GM23338 (cell line): ENCODE data around the gene PYM1. TPM values are rescaled to one million over a fixed set of nuclear protein-coding genes. Genes with fewer than 3 reads are reported as not detected.

Source experiments
- ATAC-seq: fragments of 200-7000 bp; cut with Tn5 transposase; 3 replicates; pipeline ENCODE4 v1.9.1; 2020
- DNase-seq: peaks from one replicate; pipeline ENCODE4 v3.0.0-alpha.2; 2015; ENCODE audit warnings: low spot score
- H2AFZ ChIP-seq: fragments of 200-600 bp; sonication (generic); 2 replicates; pipeline ENCODE4 v1.8.0; 2016; ENCODE audit warnings: antibody characterized with exemption, mild to moderate bottlenecking, moderate library complexity
- H3F3A ChIP-seq: fragments of 200-600 bp; sonication (generic); replicated peaks from 2 replicates; pipeline ENCODE4 v1.8.0; 2017; ENCODE audit warnings: antibody characterized with exemption, mixed run types, low read depth
- H3K27ac ChIP-seq: fragments of 200-600 bp; sonication (generic); 2 replicates; pipeline ENCODE4 v1.6.1; 2016; ENCODE audit warnings: low read depth
- H3K27me3 ChIP-seq: fragments of 200-600 bp; sonication (generic); 2 replicates; pipeline ENCODE4 v1.8.0; 2016; ENCODE audit warnings: mild to moderate bottlenecking, mixed run types, moderate library complexity; ENCODE audit not compliant: insufficient read depth
- H3K36me3 ChIP-seq: fragments of 200-600 bp; sonication (generic); 2 replicates; pipeline ENCODE4 v1.8.0; 2016; ENCODE audit warnings: mild to moderate bottlenecking; ENCODE audit not compliant: insufficient read depth
- H3K4me1 ChIP-seq: fragments of 200-600 bp; sonication (generic); 2 replicates; pipeline ENCODE4 v1.8.0; 2016; ENCODE audit warnings: mild to moderate bottlenecking, moderate library complexity; ENCODE audit not compliant: insufficient read depth
- H3K4me2 ChIP-seq: fragments of 200-600 bp; sonication (generic); 2 replicates; pipeline ENCODE4 v1.7.1; 2017; ENCODE audit warnings: mixed run types
- H3K4me3 ChIP-seq: fragments of 200-600 bp; sonication (generic); 2 replicates; pipeline ENCODE4 v1.6.1; 2016; ENCODE audit warnings: mixed run types
- H3K79me2 ChIP-seq: fragments of 200-600 bp; sonication (generic); replicated peaks from 2 replicates; pipeline ENCODE4 v1.8.0; 2017; ENCODE audit warnings: mild to moderate bottlenecking; ENCODE audit not compliant: insufficient read depth
- H3K9me2 ChIP-seq: fragments of 200-600 bp; sonication (generic); 2 replicates; pipeline ENCODE4 v1.8.0; 2017; ENCODE audit not compliant: insufficient read depth
- H4K20me1 ChIP-seq: fragments of 200-600 bp; sonication (generic); replicated peaks from 2 replicates; pipeline ENCODE4 v1.8.0; 2017; ENCODE audit warnings: mild to moderate bottlenecking; ENCODE audit not compliant: insufficient read depth
- H3K27ac Mint-ChIP-seq: 2 replicates; pipeline ENCODE4 v1.8.0; 2020; ENCODE audit warnings: inconsistent platforms, mild to moderate bottlenecking, moderate library complexity, mixed read lengths
- H3K27me3 Mint-ChIP-seq: 3 replicates; pipeline ENCODE4 v1.8.0; 2022; ENCODE audit warnings: low read depth, mild to moderate bottlenecking, moderate library complexity, mixed read lengths, inconsistent platforms; ENCODE audit not compliant: insufficient read depth, poor library complexity
- H3K36me3 Mint-ChIP-seq: 3 replicates; pipeline ENCODE4 v1.8.0; 2021; ENCODE audit warnings: low read depth, mild to moderate bottlenecking, inconsistent platforms, moderate library complexity, mixed read lengths
- H3K4me1 Mint-ChIP-seq: 3 replicates; pipeline ENCODE4 v1.8.0; 2020; ENCODE audit warnings: mild to moderate bottlenecking, inconsistent platforms, mixed read lengths
- H3K4me3 Mint-ChIP-seq: 3 replicates; pipeline ENCODE4 v1.8.0; 2021; ENCODE audit warnings: moderate library complexity, mild to moderate bottlenecking, inconsistent platforms, mixed read lengths
- H3K9me3 Mint-ChIP-seq: 3 replicates; pipeline ENCODE4 v1.8.0; 2020; ENCODE audit warnings: moderate library complexity, mild to moderate bottlenecking, inconsistent platforms, mixed read lengths
- CREB1 ChIP-seq: fragments of 250-450 bp; sonication (Bioruptor Pico); IDR thresholded peaks from 2 replicates; pipeline ENCODE4 v1.5.0; 2020; ENCODE audit warnings: low read depth, mild to moderate bottlenecking, moderate library complexity
- CTCF ChIP-seq, 2 experiments: fragments of 200-600 bp in 1 of 2; sonication (generic) in 1 of 2; conservative IDR thresholded peaks; 2 replicates each; pipeline versions ENCODE4 v1.5.1 to v1.6.1; 2016 to 2017; ENCODE audit warnings: antibody characterized with exemption in 2 of 2, low read depth in 2 of 2, mild to moderate bottlenecking in 2 of 2, moderate library complexity in 1 of 2
- ETS1 ChIP-seq: IDR thresholded peaks from 2 replicates; pipeline ENCODE4 v1.6.1; 2016; ENCODE audit warnings: antibody characterized with exemption
- EZH2 ChIP-seq: fragments of 200-600 bp; sonication (generic); IDR thresholded peaks from one replicate; pipeline ENCODE4 v1.8.0; 2017; ENCODE audit warnings: antibody characterized with exemption, mild to moderate bottlenecking, low read depth; ENCODE audit not compliant: unreplicated experiment
- EZH2phosphoT487 ChIP-seq: fragments of 200-600 bp; sonication (generic); IDR thresholded peaks from one replicate; pipeline ENCODE4 v1.8.1; 2018; ENCODE audit warnings: antibody characterized with exemption; ENCODE audit not compliant: unreplicated experiment
- JUNB ChIP-seq: IDR thresholded peaks from one replicate; pipeline ENCODE4 v1.6.1; 2016; ENCODE audit warnings: antibody characterized with exemption; ENCODE audit not compliant: unreplicated experiment
- NANOG ChIP-seq: IDR thresholded peaks from 2 replicates; pipeline ENCODE4 v1.6.1; 2016; ENCODE audit warnings: antibody characterized with exemption, borderline replicate concordance
- POLR2AphosphoS5 ChIP-seq: IDR thresholded peaks from 2 replicates; pipeline ENCODE4 v1.6.1; 2016; ENCODE audit warnings: antibody characterized with exemption, low read depth
- REST ChIP-seq: IDR thresholded peaks from one replicate; pipeline ENCODE4 v1.6.1; 2018; ENCODE audit warnings: antibody characterized with exemption; ENCODE audit not compliant: unreplicated experiment
- STAT1 ChIP-seq: IDR thresholded peaks from one replicate; pipeline ENCODE4 v1.6.1; 2016; ENCODE audit warnings: antibody characterized with exemption; ENCODE audit not compliant: unreplicated experiment
- ZNF114 ChIP-seq: fragments of 250-450 bp; sonication (Bioruptor Pico); IDR thresholded peaks from 2 replicates; pipeline ENCODE4 v1.5.0; 2020; ENCODE audit warnings: mild to moderate bottlenecking, moderate library complexity
- ZNF462 ChIP-seq: fragments of 250-450 bp; sonication (Bioruptor Pico); IDR thresholded peaks from 2 replicates; pipeline ENCODE4 v1.5.0; 2020; ENCODE audit warnings: mild to moderate bottlenecking, moderate library complexity
- polyA plus RNA-seq: library from polyadenylated mRNA; unstranded; fragments of >200 nt; fragmentation: Nextera tagmentation; extraction: Ambion mirVana; gene quantifications from 2 replicates; pipeline ENCODE4 v1.2.1, GENCODE V29; 2016
- total RNA-seq: library from RNA; depleted of rRNA; stranded (reverse); fragments of >200 nt; shearing (Covaris generic); gene quantifications from 2 replicates; pipeline ENCODE4 v1.2.3, GENCODE V29; 2014

Gene PYM1
- total and polyA plus RNA-seq, 2 experiments from 2014 or later: 70.2 to 150 TPM

DNA sequence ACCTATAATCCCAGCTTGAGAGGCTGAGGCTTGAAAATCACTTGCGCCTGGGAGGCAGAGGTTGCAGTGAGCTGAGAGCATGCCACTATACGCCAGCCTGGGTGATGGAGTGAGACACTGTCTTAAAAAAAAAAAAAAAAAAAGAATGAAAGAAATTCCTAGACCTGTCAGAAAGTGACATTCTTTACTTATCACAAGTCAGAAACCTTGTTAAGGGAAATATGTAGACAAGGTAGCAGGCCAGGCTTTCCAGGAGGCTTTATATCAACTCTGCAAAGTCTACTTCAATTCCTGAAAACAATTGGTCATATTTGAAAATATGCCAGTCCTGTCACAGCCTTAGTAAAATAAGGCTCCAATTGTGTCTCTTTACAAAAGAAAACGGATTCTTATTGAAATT lies 65.8 kb downstream of the PYM1 start (continued):
- no peak for TF ChIP-seq ZNF462 (CRISPR knock-in tag)
- TF ChIP-seq EZH2phosphoT487: no peak
- no peak for TF ChIP-seq NANOG
- no peak for TF ChIP-seq CREB1 (CRISPR knock-in tag)
- no peak for TF ChIP-seq JUNB
- TF ChIP-seq STAT1: no peak
- TF ChIP-seq POLR2AphosphoS5: no peak
- no peak for TF ChIP-seq EZH2
- no peak for TF ChIP-seq ZNF114

- no peaks in the 10 kb centered on the region for H3K4me1 ChIP-seq
- Mint-ChIP-seq H3K4me1 (no peaks in the 10 kb centered on the region), H3K27me3 (no peaks in the 10 kb centered on the region), H3K9me3 (peaks cover 9% of the 10 kb centered on the region; the same call in 2 of the 3 replicates), H3K27ac (no peak overlapping the region), H3K36me3 (0 out of 3 replicates have a peak, but pooled peaks cover 3% of the 10 kb centered on the region), H3K4me3 (no peak overlapping the region)
- no peaks in the 10 kb centered on the region for H4K20me1 ChIP-seq
- ATAC-seq: no peak
- no peaks in the 10 kb centered on the region for H3K27me3 ChIP-seq
- H3K4me2 ChIP-seq: no peak overlapping the region
- H3K4me3 ChIP-seq: no peak overlapping the region
- DNase-seq: no peak
- H3K79me2 ChIP-seq: no peaks in the 10 kb centered on the region
- no peaks in the 10 kb centered on the region for H3F3A ChIP-seq
- no peaks in the 10 kb centered on the region for H3K36me3 ChIP-seq
- H2AFZ ChIP-seq: no peak overlapping the region
- no peaks in the 10 kb centered on the region for H3K9me2 ChIP-seq
- H3K27ac ChIP-seq: no peak overlapping the region
- no peak for TF ChIP-seq EZH2
- TF ChIP-seq JUNB: no peak
- TF ChIP-seq ETS1: no peak
- TF ChIP-seq NANOG: no peak
- TF ChIP-seq REST: no peak
- no peak for TF ChIP-seq POLR2AphosphoS5
- no peak for TF ChIP-seq ZNF114
- TF ChIP-seq EZH2phosphoT487: no peak
- no peak for TF ChIP-seq STAT1
- no peak for TF ChIP-seq CTCF (conservative IDR thresholded peaks at IDR 0.05; ENCODE audit: low read depth in 2 of 2)
- TF ChIP-seq CREB1 (CRISPR knock-in tag): no peak
Observed at GRCh38 chr12:55861396-55861795, 66.3 kb downstream of the PYM1 start.
